Measurements from ENCODE around the gene C16orf92.

Gene C16orf92, protein sequence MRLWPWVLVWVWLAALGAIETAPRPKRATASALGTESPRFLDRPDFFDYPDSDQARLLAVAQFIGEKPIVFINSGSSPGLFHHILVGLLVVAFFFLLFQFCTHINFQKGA

DNA sequence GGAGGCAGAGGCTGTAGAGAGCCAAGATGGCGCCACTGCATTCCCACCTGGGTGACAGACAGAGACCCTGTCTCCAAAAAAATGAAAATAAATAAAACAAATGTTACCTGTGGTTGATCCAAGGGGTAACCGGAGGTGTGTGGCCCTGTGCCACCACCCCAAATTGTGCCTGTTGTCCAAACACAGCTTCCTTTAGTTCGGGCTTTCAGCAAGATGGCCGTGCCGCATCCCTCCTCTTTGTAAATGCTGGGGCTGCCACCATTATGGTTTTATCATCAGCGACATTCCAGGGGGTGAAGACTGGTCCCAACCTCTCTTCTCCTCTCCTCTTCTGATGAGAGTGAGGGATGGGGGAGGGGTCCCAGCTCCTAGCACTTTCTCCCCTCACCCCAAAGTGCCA is at the start of gene C16orf92:
Gene C16orf92 (plus strand): TSS at position 312 of the 400 bp plus-strand sequence. CDS start 143 bp downstream, outside the sequence.
- no peak for DNase-seq (ENCODE audit: low read depth)

DNA sequence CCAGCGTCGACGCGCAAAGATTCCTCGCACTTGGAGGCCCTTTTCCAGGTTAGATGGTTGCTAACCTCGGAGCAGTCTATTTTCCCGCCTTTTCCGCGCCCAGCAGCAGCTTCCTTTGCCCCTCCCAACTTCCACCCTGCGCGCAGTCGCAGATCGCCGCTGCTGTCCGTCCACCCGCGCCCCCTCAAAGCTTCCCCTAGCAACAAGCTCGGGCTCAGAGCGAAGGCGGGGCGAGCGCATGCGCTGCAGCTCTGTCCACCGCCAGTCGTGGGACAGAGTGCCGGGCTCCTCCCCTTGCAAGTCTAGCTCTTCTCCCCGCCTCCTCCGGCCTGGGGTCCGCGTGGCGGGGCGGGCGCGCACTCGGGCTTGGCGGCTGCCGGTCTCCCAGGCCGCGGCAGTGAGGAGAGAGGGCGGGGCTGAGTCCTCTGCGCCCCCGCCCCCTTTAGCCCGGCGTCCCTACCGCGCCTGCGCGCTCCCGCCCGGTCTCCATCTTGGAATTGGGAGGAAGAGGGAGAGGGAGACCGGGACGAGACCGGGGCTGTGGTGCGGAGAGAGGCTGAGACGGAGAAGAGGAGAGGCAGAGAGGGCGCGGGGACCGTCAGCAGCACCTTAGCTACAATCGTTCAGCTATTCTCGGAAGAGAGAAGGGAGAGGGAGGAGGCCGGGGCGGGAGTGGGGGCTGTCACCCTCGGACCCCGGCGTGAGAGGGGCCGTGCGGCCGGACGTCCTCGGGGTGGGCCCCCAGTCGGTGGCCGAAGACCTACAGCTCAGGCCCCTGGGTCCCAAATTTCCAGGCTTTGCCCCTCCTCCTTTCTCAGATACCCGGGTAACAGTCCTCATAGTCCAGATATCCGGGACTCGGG is 49.4 kb upstream of the C16orf92 start, which contains the start of gene TAOK2:
Gene TAOK2 (plus strand): TSS at position 485 of the 863 bp plus-strand sequence. CDS start 3,905 bp downstream, outside the sequence.
- peak; percentile 96 for DNase-seq (ENCODE audit: low read depth)

DNA sequence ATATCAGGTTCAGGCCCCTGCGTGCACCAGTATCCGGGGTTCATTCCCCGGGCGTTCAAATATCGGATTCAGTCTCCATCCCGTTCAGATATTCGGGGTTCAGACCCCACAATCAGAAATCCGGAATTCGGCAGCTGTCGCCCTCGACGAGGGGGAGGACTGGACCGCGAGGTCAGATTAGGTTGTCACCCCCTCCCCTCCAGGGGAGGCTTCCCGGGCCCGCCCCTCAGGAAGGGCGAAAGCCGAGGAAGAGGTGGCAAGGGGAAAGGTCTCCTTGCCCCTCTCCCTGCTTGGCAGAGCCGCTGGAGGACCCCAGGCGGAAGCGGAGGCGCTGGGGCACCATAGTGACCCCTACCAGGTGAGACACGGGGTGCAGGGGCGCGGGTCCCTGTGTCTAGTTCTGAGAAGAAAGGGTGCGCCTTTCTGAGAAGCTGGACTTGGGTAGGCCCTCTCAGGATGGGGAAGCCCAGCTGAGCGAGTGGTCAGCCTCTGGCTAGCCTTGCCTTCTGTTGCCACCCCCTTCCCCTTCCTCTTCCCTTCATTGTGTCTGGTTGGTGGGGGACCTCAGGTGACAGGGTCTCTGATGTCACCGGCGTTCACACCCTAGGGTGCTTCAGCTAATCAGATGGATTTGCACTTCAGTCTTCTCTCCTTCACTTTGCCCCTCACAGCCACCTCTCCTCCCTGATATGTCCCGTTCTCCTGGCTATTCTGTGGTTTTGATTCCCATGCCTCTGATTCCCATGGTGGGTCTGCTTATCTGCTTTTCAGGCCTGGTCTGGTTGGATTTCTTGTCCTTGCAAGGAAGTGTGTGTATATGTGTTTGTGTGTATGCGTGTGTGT is 48.5 kb upstream of the C16orf92 start:
- DNase-seq (ENCODE audit: low read depth): no peak

DNA sequence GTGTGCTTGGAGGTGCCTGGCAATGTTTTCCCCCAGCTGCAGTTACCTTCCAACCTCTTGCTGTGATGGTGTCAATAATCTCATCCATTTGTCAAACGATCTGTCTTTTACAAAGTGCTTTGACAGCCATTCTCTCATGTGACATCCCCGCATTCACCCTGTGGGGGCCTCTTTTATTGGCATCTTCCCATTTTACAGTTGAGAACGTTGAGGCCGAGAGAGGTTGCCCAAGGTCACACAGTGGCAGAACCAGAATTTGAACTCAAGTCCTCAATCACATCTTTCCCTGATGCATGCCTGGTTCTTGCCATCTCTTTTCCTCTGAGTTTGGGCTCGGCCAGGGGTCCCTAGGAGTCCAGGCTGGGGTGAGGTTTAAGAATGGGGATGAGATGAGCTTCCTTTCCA is 47.9 kb upstream of the C16orf92 start:
- DNase-seq (ENCODE audit: low read depth): no peak

DNA sequence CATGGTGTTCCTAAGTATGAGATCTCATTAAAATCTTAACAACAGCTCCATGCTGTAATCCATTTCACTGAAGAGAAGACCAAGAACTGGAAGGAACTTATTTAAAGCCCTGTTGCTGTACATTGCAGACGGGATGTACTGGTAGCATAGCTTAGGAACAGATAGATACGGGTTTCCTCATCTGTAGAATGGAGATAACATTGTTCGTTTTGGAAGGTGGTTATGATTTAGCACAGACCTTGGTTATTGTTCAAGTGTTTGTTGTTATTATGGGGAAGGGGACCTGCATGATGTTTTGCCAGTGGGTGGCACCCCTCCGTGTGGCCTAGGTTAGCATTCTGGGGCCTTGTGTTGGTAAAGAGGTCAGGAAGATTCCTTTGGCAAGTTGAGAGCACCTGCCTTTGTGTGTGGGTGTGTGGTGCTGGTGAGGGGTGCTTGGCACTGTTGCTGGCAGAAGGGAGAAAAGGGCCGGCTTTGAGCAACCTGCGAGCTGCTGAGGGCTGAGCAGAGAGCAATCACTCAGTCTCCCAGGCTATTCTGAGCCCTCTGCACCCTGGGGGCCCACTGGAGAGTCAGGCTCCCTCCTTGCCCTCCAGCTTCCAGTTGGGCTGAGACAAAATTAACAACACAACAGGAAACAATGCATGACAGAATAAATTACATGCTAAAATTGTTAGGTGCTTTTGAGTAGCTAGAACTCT is 47.0 kb upstream of the C16orf92 start:
- DNase-seq (ENCODE audit: low read depth): no peak

DNA sequence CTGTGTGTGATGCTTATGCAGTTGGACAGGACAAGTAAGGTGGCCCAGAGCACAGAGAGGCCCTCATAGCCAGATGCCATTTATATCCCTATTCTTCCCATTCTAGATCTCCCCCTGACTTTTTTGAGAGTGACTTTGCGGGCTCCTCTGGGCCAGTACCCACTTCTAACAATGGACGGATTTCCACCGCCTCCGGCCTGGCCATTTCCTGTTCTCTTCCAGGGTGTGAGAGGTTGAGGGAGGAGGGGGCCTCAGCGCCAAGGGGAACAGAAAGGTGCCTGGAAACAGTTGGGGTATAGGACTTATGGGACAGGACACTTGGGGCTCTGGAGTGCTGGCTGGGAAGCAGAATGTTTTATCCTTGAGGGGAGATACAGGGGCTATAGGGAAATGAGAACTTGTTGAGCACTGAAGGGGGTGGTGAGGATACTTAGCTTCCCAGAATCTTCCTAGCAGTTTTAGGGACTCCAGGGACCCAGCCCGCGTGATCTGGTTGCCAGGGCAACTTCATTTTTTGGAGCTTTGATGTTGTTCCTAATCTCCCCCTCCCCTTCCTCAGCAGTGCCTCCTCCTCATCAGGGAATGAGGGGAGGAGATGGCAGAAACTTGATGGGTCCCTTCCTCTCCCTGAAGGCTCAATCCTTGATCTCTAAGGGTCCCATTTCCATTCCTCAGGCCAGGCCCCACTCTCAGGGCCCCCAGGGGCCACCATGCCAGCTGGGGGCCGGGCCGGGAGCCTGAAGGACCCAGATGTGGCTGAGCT is 45.8 kb upstream of the C16orf92 start:
- DNase-seq (ENCODE audit: low read depth): no peak

DNA sequence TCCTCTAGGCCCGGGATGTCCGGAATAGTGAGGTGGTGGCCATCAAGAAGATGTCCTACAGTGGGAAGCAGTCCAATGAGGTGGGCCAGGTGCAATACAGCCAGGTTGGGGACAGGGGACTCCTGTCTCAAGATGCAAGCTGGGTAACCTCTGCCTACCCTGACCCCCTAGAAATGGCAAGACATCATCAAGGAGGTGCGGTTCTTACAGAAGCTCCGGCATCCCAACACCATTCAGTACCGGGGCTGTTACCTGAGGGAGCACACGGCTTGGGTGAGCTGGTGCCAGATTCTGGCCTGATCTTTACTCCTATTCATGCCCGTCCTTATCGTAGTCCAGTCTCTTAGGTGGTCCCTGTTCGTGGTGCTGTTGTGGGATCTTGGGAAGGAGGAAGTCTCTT is 44.9 kb upstream of the C16orf92 start:
- DNase-seq (ENCODE audit: low read depth): no peak

DNA sequence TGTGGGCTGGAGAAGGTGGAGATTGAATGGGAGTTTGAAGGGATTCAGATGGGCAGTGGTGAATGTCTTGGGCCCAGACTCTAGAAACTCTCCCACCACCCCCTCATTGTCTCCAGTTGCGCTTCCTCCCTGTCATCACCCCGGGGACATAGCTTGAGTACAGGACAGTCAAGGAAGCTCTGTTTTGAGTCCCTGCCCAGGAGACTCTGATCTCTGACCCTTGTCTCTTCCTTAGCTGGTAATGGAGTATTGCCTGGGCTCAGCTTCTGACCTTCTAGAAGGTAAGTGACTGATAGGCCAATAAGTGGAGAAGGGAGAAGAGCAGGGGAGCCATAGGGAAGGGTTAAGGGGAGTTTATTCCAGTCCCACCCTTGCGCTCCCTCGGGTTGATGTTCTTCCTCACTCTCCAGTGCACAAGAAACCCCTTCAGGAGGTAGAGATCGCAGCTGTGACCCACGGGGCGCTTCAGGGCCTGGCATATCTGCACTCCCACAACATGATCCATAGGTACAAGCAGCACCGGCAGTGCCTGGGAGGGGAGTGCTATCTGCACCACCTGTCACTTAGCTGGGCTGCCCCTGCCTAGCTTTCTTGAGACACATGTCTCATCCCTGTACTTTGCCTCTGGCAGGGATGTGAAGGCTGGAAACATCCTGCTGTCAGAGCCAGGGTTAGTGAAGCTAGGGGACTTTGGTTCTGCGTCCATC is 44.3 kb upstream of the C16orf92 start:
- no peak for DNase-seq (ENCODE audit: low read depth)

DNA sequence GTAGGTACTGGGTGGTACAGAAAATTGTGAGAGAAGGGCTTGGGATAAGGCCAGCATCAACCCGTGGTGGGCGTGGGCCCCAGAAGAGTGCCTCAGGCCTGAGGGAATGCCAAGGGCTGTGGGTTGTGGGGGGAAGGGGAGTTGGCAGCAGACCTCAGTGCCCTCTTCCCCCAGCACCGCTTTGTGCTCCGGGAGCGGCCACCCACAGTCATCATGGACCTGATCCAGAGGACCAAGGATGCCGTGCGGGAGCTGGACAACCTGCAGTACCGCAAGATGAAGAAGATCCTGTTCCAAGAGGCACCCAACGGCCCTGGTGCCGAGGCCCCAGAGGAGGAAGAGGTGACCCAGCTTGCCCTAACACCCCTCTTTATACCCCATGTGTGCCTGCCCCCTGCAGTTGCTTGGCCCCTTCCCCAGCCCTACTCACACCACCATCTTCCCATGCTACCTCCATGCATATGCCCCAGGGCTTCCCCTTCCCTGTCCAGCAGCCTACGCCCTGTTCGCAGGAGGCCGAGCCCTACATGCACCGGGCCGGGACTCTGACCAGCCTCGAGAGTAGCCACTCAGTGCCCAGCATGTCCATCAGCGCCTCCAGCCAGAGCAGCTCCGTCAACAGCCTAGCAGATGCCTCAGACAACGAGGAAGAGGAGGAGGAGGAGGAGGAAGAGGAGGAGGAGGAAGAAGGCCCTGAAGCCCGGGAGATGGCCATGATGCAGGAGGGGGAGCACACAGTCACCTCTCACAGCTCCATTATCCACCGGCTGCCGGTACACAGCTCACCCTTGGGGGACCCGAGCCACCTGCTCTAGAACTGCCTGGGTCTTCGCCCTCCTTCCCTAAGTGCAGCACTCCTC is 40.2 kb upstream of the C16orf92 start:
- no peak for DNase-seq (ENCODE audit: low read depth)

DNA sequence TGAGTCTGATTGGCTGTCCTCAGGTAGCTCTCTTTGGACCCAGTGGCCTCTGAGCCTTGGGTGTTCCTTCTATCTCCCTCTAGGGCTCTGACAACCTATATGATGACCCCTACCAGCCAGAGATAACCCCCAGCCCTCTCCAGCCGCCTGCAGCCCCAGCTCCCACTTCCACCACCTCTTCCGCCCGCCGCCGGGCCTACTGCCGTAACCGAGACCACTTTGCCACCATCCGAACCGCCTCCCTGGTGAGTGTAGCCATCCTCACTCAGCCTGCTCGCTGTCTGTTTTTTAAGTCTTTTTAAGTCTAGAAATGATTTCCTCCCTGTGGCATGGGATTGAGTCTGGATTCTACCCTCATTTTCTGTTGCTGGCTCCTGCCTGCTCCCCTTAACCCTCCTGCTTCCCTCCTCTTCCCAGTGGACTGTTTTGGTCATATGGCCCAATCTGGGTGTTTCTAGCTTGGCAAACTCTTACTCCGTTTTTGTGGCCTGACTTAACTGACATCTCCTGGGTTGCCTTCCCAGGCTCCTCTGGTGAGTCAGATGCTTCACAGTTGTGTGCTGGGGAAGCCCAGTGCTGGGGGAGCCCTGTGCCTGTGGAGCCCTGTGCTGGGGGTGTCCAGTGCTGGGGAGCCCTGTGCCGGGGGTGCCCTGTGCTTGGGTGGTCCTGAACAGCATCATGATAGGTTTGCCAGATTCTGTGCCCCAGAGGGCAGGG is 39.4 kb upstream of the C16orf92 start:
- peak; percentile 28 for DNase-seq (ENCODE audit: low read depth)

DNA sequence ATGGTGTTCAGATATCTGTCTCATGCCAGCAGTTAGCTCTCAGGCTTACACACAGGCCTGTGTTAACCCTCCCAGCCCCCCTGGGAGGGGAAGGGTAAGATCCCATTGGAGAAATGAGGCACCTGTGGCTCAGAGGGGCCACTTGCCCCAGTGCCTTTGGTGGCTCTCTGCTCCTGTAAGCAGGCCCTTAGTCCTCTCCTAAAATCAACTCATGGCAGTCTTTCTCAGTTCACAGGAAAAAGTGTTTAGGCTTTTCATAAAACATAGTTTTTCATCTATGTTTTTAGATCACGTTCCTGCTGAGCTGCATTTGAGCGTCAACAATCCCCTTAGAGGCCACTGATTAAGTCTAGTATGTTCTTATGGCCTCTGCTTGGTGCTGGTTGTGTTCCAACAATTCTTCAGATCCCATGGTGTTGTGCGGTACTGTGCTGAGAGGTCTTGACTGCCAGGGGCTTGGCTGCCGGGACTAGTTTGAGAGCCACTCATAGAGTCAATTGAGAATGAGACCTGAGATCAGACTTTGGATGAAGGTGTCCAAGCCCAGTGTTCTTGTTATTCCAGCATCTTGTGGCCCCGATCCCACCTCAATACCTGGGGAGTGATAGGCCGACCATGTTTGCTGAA is 38.7 kb upstream of the C16orf92 start:
- no peak for DNase-seq (ENCODE audit: low read depth)

DNA sequence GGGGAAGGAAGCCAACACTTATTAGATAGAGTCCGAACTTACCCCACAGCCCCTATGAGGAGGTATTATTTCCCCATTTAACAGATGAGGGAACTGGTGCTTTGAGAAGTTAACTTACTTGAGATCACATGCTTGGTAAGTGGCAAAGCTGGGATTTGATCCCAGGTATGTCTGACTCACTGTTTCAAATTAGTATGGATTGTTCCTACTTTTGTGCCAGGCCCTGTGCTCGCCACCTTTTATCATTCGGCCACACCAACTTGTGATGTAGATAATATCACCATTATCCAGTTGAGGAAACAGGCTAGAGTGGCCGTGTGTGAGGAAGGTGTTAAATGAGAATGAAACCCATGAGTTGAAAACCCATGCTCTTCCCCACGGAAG is 38.2 kb upstream of the C16orf92 start:
- DNase-seq (ENCODE audit: low read depth): no peak

DNA sequence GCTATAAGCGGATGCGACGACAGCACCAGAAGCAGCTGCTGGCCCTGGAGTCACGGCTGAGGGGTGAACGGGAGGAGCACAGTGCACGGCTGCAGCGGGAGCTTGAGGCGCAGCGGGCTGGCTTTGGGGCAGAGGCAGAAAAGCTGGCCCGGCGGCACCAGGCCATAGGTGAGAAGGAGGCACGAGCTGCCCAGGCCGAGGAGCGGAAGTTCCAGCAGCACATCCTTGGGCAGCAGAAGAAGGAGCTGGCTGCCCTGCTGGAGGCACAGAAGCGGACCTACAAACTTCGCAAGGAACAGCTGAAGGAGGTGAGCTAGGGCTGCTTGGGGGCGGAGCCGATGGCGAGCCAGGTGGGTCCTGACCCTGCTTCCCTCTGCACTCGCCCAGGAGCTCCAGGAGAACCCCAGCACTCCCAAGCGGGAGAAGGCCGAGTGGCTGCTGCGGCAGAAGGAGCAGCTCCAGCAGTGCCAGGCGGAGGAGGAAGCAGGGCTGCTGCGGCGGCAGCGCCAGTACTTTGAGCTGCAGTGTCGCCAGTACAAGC is 37.7 kb upstream of the C16orf92 start:
- DNase-seq (ENCODE audit: low read depth): no peak

DNA sequence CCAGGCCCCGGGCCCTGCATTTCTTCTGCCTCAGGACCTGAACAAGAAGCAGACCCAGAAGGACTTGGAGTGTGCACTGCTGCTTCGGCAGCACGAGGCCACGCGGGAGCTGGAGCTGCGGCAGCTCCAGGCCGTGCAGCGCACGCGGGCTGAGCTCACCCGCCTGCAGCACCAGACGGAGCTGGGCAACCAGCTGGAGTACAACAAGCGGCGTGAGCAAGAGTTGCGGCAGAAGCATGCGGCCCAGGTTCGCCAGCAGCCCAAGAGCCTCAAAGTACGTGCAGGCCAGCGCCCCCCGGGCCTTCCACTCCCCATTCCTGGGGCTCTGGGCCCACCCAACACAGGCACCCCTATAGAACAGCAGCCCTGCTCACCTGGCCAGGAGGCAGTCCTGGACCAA is 36.8 kb upstream of the C16orf92 start:
- no peak for DNase-seq (ENCODE audit: low read depth)

DNA sequence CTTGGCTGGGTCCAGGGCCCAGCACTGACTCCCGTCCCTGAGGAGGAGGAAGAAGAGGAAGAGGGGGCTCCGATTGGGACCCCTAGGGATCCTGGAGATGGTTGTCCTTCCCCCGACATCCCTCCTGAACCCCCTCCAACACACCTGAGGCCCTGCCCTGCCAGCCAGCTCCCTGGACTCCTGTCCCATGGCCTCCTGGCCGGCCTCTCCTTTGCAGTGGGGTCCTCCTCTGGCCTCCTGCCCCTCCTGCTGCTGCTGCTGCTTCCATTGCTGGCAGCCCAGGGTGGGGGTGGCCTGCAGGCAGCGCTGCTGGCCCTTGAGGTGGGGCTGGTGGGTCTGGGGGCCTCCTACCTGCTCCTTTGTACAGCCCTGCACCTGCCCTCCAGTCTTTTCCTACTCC is 36.1 kb upstream of the C16orf92 start:
- no peak for DNase-seq (ENCODE audit: low read depth)

DNA sequence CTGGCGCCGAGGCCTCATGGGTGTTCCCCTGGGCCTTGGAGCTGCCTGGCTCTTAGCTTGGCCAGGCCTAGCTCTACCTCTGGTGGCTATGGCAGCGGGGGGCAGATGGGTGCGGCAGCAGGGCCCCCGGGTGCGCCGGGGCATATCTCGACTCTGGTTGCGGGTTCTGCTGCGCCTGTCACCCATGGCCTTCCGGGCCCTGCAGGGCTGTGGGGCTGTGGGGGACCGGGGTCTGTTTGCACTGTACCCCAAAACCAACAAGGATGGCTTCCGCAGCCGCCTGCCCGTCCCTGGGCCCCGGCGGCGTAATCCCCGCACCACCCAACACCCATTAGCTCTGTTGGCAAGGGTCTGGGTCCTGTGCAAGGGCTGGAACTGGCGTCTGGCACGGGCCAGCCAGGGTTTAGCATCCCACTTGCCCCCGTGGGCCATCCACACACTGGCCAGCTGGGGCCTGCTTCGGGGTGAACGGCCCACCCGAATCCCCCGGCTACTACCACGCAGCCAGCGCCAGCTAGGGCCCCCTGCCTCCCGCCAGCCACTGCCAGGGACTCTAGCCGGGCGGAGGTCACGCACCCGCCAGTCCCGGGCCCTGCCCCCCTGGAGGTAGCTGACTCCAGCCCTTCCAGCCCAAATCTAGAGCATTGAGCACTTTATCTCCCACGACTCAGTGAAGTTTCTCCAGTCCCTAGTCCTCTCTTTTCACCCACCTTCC is 35.5 kb upstream of the C16orf92 start:
- no peak for DNase-seq (ENCODE audit: low read depth)

DNA sequence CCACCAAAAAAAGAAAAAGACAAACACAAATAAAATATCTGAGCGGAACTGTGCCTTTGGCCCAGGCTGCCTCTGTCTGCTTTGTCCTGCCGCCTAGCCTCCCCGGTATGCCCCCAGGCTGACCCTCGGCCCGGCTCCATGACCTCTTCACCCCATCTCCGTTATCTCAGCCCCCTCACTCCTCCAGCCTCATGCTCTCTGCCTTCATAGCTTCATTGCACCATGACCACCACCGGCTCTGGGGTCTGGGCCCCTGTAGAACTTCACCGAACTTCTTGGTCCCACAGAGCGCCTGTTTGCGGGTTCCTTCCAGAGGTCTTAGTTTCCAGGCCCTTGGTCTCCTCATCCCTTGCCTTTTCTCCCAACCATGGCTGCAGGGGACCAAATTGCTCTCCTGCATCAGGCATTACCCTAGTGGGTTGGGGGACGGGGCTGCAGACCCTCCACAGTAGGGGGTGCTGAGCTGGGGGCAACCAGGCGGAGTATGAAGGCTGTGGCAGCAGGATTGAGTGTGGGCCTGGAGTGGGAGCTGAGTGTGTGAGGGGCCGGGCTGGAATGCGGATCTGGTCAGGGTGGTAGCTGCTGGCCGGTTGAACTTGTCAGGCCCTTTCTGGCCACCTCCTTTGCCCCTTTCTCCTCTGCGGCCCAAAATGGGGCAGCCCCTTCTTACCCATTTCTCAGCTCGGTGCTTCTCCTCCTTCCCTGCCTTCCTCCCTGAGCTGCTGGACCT is 34.5 kb upstream of the C16orf92 start:
- DNase-seq (ENCODE audit: low read depth): no peak
